CD14-positive monocyte (primary cell): ENCODE data around the gene MRPL34. TPM values are rescaled to one million over a fixed set of nuclear protein-coding genes. Genes with fewer than 3 reads are reported as not detected.
A peak's percentile ranks its signal among the peaks of the same experiment; 100 is the strongest.

Experiments used
- DNase-seq, 3 donors: peaks; one replicate each; pipeline ENCODE4 v3.0.0-alpha.2; 2011 to 2022
- H2AFZ ChIP-seq: 2 replicates; pipeline ENCODE4 v1.6.0; 2012; ENCODE audit warnings: mild to moderate bottlenecking, low read depth, low read length, inconsistent platforms; ENCODE audit not compliant: insufficient read depth, poor library complexity, severe bottlenecking
- H3K27ac ChIP-seq, 2 donors: 1 replicate in 1 of 2; 2 replicates in 1 of 2; pipeline ENCODE4 v1.5.1; 2012 to 2013; ENCODE audit warnings: low read length in 2 of 2, control low read depth in 1 of 2, inconsistent platforms in 1 of 2, low read depth in 1 of 2, mild to moderate bottlenecking in 1 of 2
- H3K27me3 ChIP-seq, 2 donors: one replicate each; pipeline versions ENCODE4 v1.6.0 to v1.6.1; 2011 to 2013; ENCODE audit warnings: low read length in 2 of 2; ENCODE audit not compliant: control insufficient read depth in 2 of 2, insufficient read depth in 2 of 2
- H3K36me3 ChIP-seq, 2 donors: replicated peaks in 1 of 2; 1 replicate in 1 of 2; 2 replicates in 1 of 2; pipeline versions ENCODE4 v1.5.1 to v1.6.1; 2012 to 2013; ENCODE audit warnings: low read length in 2 of 2, control low read depth in 1 of 2, inconsistent platforms in 1 of 2, mild to moderate bottlenecking in 1 of 2; ENCODE audit not compliant: insufficient read depth in 2 of 2, control insufficient read depth in 1 of 2
- H3K4me1 ChIP-seq, 2 donors: 1 replicate in 1 of 2; 2 replicates in 1 of 2; pipeline versions ENCODE4 v1.5.1 to v1.6.1; 2012 to 2013; ENCODE audit warnings: low read length in 2 of 2, control low read depth in 1 of 2, inconsistent platforms in 1 of 2, mild to moderate bottlenecking in 1 of 2, moderate library complexity in 1 of 2; ENCODE audit not compliant: insufficient read depth in 2 of 2, control insufficient read depth in 1 of 2
- H3K4me2 ChIP-seq: replicated peaks from 2 replicates; pipeline ENCODE3; 2012; ENCODE audit warnings: low read length, moderate library complexity, mild to moderate bottlenecking; ENCODE audit not compliant: poor library complexity, severe bottlenecking; ENCODE audit errors: extremely low read depth
- H3K4me3 ChIP-seq, 3 experiments: fragments of 200-600 bp in 1 of 3; sonication (generic) in 1 of 3; replicated peaks in 1 of 3; 1 replicate in 2 of 3; 2 replicates in 1 of 3; pipeline ENCODE4 v1.5.1; 2011 to 2013; ENCODE audit warnings: low read length in 3 of 3, mild to moderate bottlenecking in 3 of 3, control low read depth in 2 of 3, low read depth in 2 of 3, inconsistent platforms in 1 of 3, moderate library complexity in 1 of 3
- H3K79me2 ChIP-seq: 2 replicates; pipeline ENCODE4 v1.6.0; 2012; ENCODE audit warnings: mild to moderate bottlenecking, control low read depth, inconsistent platforms, low read length, moderate library complexity; ENCODE audit not compliant: insufficient read depth
- H3K9ac ChIP-seq: 2 replicates; pipeline ENCODE4 v1.6.0; 2017; ENCODE audit warnings: low read length, mild to moderate bottlenecking; ENCODE audit not compliant: insufficient read depth, poor library complexity, severe bottlenecking
- H3K9me3 ChIP-seq, 2 donors: replicated peaks in 1 of 2; 1 replicate in 1 of 2; 2 replicates in 1 of 2; pipeline versions ENCODE4 v1.5.1 to v1.6.1; 2012 to 2013; ENCODE audit warnings: low read length in 2 of 2, control low read depth in 1 of 2; ENCODE audit not compliant: control insufficient read depth in 1 of 2, insufficient read depth in 1 of 2
- H4K20me1 ChIP-seq: 2 replicates; pipeline ENCODE4 v1.6.0; 2012; ENCODE audit warnings: mild to moderate bottlenecking, low read length, control low read depth, moderate library complexity; ENCODE audit not compliant: insufficient read depth
- H3K27ac Mint-ChIP-seq, 7 donors: one replicate each; pipeline ENCODE4 v1.8.0; 2020; ENCODE audit warnings: mild to moderate bottlenecking in 7 of 7, mixed read lengths in 7 of 7, moderate library complexity in 6 of 7, inconsistent platforms in 2 of 7
- H3K27me3 Mint-ChIP-seq, 3 donors: one replicate each; pipeline ENCODE4 v1.8.0; 2021 to 2022; ENCODE audit warnings: low read depth in 3 of 3, mild to moderate bottlenecking in 3 of 3, mixed read lengths in 3 of 3, moderate library complexity in 3 of 3, inconsistent platforms in 1 of 3
- H3K36me3 Mint-ChIP-seq, 2 donors: one replicate each; pipeline ENCODE4 v1.8.0; 2020; ENCODE audit warnings: mixed read lengths in 2 of 2, inconsistent platforms in 1 of 2, mild to moderate bottlenecking in 1 of 2
- H3K4me1 Mint-ChIP-seq: one replicate; pipeline ENCODE4 v1.8.0; 2020; ENCODE audit warnings: mild to moderate bottlenecking, mixed read lengths
- H3K4me3 Mint-ChIP-seq, 2 donors: one replicate each; pipeline ENCODE4 v1.8.0; 2020; ENCODE audit warnings: mild to moderate bottlenecking in 2 of 2, mixed read lengths in 2 of 2, moderate library complexity in 1 of 2
- H3K9me3 Mint-ChIP-seq, 7 donors: one replicate each; pipeline ENCODE4 v1.8.0; 2020 to 2022; ENCODE audit warnings: mixed read lengths in 7 of 7, mild to moderate bottlenecking in 6 of 7, moderate library complexity in 6 of 7, inconsistent platforms in 2 of 7
- WGBS: methylation state at CpG from one replicate; pipeline ENCODE4 v1.1.5; 2013; ENCODE audit warnings: missing lambda C conversion rate; ENCODE audit not compliant: insufficient coverage; 5-methylcytosine and 5-hydroxymethylcytosine counted together
- intact Hi-C, 2 donors: fragments of 100-400 bp; cut with micrococcal nuclease; formaldehyde crosslinking; loops; one replicate each; pipeline versions ENCODE4 v1.15.0 to v1.15.1; 2023
- polyA plus RNA-seq, 3 donors: library from polyadenylated mRNA; depleted of rRNA in 1 of 3; unstranded in 2 of 3; stranded (reverse) in 1 of 3; fragments of 300-500 nt in 2 of 3; fragments of >200 nt in 1 of 3; fragmentation: Illumina TruSeq in 2 of 3; gene quantifications; 1 replicate in 2 of 3; 2 replicates in 1 of 3; pipeline ENCODE4 v1.2.3, GENCODE V29; 2012 to 2021
- TF ChIP-seq, protein P1 (sequence below): fragments of 200-600 bp; IDR thresholded peaks from one replicate; pipeline ENCODE4 v1.8.0; 2022; ENCODE audit warnings: antibody characterized with exemption, mild to moderate bottlenecking

MRPL34 gene
- polyA plus RNA-seq, 3 donors, result 13.2 to 208 (median 155) TPM

DNA sequence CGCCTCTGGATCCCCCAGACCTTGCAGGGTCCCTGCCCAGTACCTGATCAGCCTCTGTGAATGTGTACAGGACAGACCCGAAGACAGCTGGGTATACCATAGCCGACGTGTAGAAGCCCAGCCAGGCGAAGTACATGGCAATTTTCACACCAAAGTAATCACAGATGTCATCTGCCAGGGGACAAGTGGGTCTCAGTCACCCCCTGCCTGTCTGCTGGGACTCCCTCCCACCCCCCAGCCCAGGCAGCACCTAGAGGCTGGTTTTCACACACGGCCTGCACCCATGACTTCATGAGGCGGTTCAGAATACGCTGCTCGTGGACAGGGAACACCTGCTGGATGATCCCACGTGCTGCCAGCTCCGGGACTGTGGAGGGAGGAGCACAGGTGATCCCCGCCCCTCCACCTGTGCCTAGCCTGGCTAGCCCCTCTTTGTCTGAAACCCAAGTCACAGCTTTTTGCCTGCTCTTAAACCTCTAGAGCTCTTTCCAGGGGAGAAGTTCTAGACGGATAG lies 25.4 kb downstream of the MRPL34 start:
- no peak overlapping the region for H3K4me3 ChIP-seq
- H3K79me2 ChIP-seq, result peaks cover 10% of the 10 kb centered on the region
- H3K27ac ChIP-seq, result no peak overlapping the region
- no peak overlapping the region for H3K9ac ChIP-seq
- Mint-ChIP-seq H3K4me1 (peaks cover 31% of the 10 kb centered on the region), H3K27ac (peak overlapping the region in 2 of 7 donors; percentile 53 to 68), H3K4me3 (peak overlapping the region in 1 of 2 donors; percentile 64), H3K36me3 (peaks cover 22 to 36% of the 10 kb centered on the region in 2 donors), H3K27me3 (peaks cover 23 to 40% (median 24%) of the 10 kb centered on the region in 3 donors), H3K9me3 (peaks cover 0 to 14% (median 10%) of the 10 kb centered on the region in 7 donors)
- peaks cover 37 to 54% of the 10 kb centered on the region in 2 donors for H3K4me1 ChIP-seq
- H3K4me2 ChIP-seq, result no peak overlapping the region
- intact Hi-C loops, result no loop called here
- H4K20me1 ChIP-seq, result peaks cover 27% of the 10 kb centered on the region
- H3K9me3 ChIP-seq, result peaks cover 0 to 12% of the 10 kb centered on the region in 2 donors
- TF ChIP-seq, protein P1, sequence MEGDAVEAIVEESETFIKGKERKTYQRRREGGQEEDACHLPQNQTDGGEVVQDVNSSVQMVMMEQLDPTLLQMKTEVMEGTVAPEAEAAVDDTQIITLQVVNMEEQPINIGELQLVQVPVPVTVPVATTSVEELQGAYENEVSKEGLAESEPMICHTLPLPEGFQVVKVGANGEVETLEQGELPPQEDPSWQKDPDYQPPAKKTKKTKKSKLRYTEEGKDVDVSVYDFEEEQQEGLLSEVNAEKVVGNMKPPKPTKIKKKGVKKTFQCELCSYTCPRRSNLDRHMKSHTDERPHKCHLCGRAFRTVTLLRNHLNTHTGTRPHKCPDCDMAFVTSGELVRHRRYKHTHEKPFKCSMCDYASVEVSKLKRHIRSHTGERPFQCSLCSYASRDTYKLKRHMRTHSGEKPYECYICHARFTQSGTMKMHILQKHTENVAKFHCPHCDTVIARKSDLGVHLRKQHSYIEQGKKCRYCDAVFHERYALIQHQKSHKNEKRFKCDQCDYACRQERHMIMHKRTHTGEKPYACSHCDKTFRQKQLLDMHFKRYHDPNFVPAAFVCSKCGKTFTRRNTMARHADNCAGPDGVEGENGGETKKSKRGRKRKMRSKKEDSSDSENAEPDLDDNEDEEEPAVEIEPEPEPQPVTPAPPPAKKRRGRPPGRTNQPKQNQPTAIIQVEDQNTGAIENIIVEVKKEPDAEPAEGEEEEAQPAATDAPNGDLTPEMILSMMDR, result no peak
- peaks cover 3 to 7% of the 10 kb centered on the region in 2 donors for H3K36me3 ChIP-seq
- DNase-seq, result no peak
- 94% methylated on average over 13 of the region's 13 CpGs for WGBS
- peaks cover 11 to 28% of the 10 kb centered on the region in 2 donors for H3K27me3 ChIP-seq
- H2AFZ ChIP-seq, result no peak overlapping the region

DNA sequence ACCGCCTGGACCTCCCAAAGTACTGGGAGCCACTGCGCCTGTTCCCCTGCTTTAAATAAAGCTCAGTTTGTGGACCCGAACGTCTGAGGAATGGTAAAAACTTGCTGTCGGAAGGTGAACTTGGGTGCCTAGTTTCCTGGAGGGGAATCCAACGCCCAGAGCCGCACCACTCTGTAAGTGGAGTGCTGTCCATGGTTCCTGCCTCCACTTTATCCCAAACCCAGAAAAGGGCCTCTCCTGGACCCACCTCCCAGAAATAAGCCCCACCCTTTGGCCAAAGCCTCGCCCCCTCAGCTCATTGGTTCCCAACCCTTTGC lies 26.6 kb downstream of the MRPL34 start:
- Mint-ChIP-seq H3K9me3 (peaks cover 0 to 14% (median 10%) of the 10 kb centered on the region in 7 donors), H3K36me3 (peaks cover 22 to 35% of the 10 kb centered on the region in 2 donors), H3K27me3 (peaks cover 23 to 38% (median 24%) of the 10 kb centered on the region in 3 donors), H3K4me1 (peaks cover 41% of the 10 kb centered on the region), H3K4me3 (no peak overlapping the region), H3K27ac (no peak overlapping the region)
- H3K36me3 ChIP-seq, result peaks cover 0 to 3% of the 10 kb centered on the region in 2 donors
- peaks cover 27% of the 10 kb centered on the region for H4K20me1 ChIP-seq
- peaks cover 10% of the 10 kb centered on the region for H3K79me2 ChIP-seq
- peaks cover 45 to 61% of the 10 kb centered on the region in 2 donors for H3K4me1 ChIP-seq
- H3K4me3 ChIP-seq, result no peak overlapping the region
- DNase-seq, result no peak
- peaks cover 0 to 12% of the 10 kb centered on the region in 2 donors for H3K9me3 ChIP-seq
- no peak overlapping the region for H3K27ac ChIP-seq
- H2AFZ ChIP-seq, result no peak overlapping the region
- 98% methylated on average over 8 of the region's 8 CpGs for WGBS
- peaks cover 11 to 28% of the 10 kb centered on the region in 2 donors for H3K27me3 ChIP-seq
- intact Hi-C loops, result no loop called here
- TF ChIP-seq, protein P1, result no peak
- no peak overlapping the region for H3K9ac ChIP-seq
- H3K4me2 ChIP-seq, result no peak overlapping the region
